ENCODE measurements around the gene RPS17.

The RPS17 gene

GRCh38 chr15:82540055-82540983, at the start of gene RPS17:
Gene RPS17 (minus strand): TSS chr15:82540457. CDS start chr15:82540428, 29 bp downstream.
- Mint-ChIP-seq H3K27me3 (peaks cover 3 to 11% of the 10 kb centered on the region in 2 donors), H3K4me3 (peak within 1 kb of the TSS; percentile 97 to 98), H3K36me3 (peaks cover 42 to 66% of the 10 kb centered on the region in 2 donors), H3K9me3 (no peaks in the 10 kb centered on the region), H3K4me1 (peaks cover 23 to 37% of the 10 kb centered on the region in 2 donors), H3K27ac (peak within 1 kb of the TSS; percentile 98)
- DNase-seq, result peak; percentile 97
- peak; percentile 94 to 97 for ATAC-seq (replicated peaks)

- ATAC-seq (replicated peaks), result no peak
- H3K27me3 Mint-ChIP-seq, result peaks cover 22 to 33% of the 10 kb centered on the region in 2 donors
- no peaks in the 10 kb centered on the region for H3K9me3 Mint-ChIP-seq
These were observed 47.5 kb upstream of the RPS17 start for GRCh38 chr15:82587805-82588204.

GRCh38 chr15:82585072-82585471, 44.8 kb upstream of the RPS17 start:
- H3K27me3 Mint-ChIP-seq, result peaks cover 23 to 35% of the 10 kb centered on the region in 2 donors
- DNase-seq (no peak), ATAC-seq (replicated peaks) (no peak)
- no peaks in the 10 kb centered on the region for H3K36me3 Mint-ChIP-seq
- H3K4me3 Mint-ChIP-seq, result no peak overlapping the region
- H3K27ac Mint-ChIP-seq, result no peak overlapping the region
- H3K9me3 Mint-ChIP-seq, result no peaks in the 10 kb centered on the region
- H3K4me1 Mint-ChIP-seq, result no peaks in the 10 kb centered on the region

More at GRCh38 chr15:82587805-82588204, 47.5 kb upstream of the RPS17 start:
- no peak overlapping the region for H3K4me3 Mint-ChIP-seq
- H3K36me3 Mint-ChIP-seq, result no peaks in the 10 kb centered on the region
- no peak for DNase-seq
- no peaks in the 10 kb centered on the region for H3K4me1 Mint-ChIP-seq
- H3K27ac Mint-ChIP-seq, result no peak overlapping the region

- Mint-ChIP-seq H3K9me3 (no peaks in the 10 kb centered on the region), H3K27ac (no peak overlapping the region), H3K4me3 (no peak overlapping the region), H3K4me1 (no peaks in the 10 kb centered on the region), H3K27me3 (peaks cover 19 to 32% of the 10 kb centered on the region in 2 donors), H3K36me3 (no peaks in the 10 kb centered on the region)
- no peak for DNase-seq
- no peak for ATAC-seq (replicated peaks)
These were observed 40.5 kb upstream of the RPS17 start for GRCh38 chr15:82580713-82581112.

- Mint-ChIP-seq H3K27ac (no peak overlapping the region), H3K9me3 (no peaks in the 10 kb centered on the region), H3K4me3 (no peak overlapping the region), H3K36me3 (no peaks in the 10 kb centered on the region), H3K4me1 (peaks cover 0 to 6% of the 10 kb centered on the region in 2 donors), H3K27me3 (peaks cover 34 to 42% of the 10 kb centered on the region in 2 donors)
- no peak for ATAC-seq (replicated peaks)
- DNase-seq, result no peak
These were observed 35.1 kb upstream of the RPS17 start for GRCh38 chr15:82575335-82575734.

- DNase-seq (no peak), ATAC-seq (replicated peaks) (no peak)
- H3K4me1 Mint-ChIP-seq, result peaks cover 0 to 6% of the 10 kb centered on the region in 2 donors
- no peak overlapping the region for H3K27ac Mint-ChIP-seq
- H3K4me3 Mint-ChIP-seq, result no peak overlapping the region
- no peaks in the 10 kb centered on the region for H3K36me3 Mint-ChIP-seq
- H3K9me3 Mint-ChIP-seq, result no peaks in the 10 kb centered on the region
- H3K27me3 Mint-ChIP-seq, result peaks cover 34 to 41% of the 10 kb centered on the region in 2 donors
These were observed 32.7 kb upstream of the RPS17 start for GRCh38 chr15:82572986-82573385.

GRCh38 chr15:82572311-82572710, 32.1 kb upstream of the RPS17 start:
- Mint-ChIP-seq H3K4me3 (no peak overlapping the region), H3K9me3 (no peaks in the 10 kb centered on the region), H3K27me3 (peaks cover 34 to 48% of the 10 kb centered on the region in 2 donors), H3K4me1 (peaks cover 0 to 6% of the 10 kb centered on the region in 2 donors), H3K36me3 (no peaks in the 10 kb centered on the region), H3K27ac (no peak overlapping the region)
- ATAC-seq (replicated peaks) (no peak), DNase-seq (no peak)

GRCh38 chr15:82571722-82572222, 31.5 kb upstream of the RPS17 start:
- peak overlapping the region in 1 of 2 donors; percentile 29 for H3K4me3 Mint-ChIP-seq
- ATAC-seq (replicated peaks) (peak; percentile 27), DNase-seq (no peak)
- no peak overlapping the region for H3K27ac Mint-ChIP-seq
- H3K4me1 Mint-ChIP-seq, result peaks cover 0 to 6% of the 10 kb centered on the region in 2 donors
- no peaks in the 10 kb centered on the region for H3K36me3 Mint-ChIP-seq
- H3K27me3 Mint-ChIP-seq, result peaks cover 38 to 53% of the 10 kb centered on the region in 2 donors
- no peaks in the 10 kb centered on the region for H3K9me3 Mint-ChIP-seq

GRCh38 chr15:82570721-82571508, 30.7 kb upstream of the RPS17 start:
- ATAC-seq (replicated peaks), result no peak
- no peak overlapping the region for H3K4me3 Mint-ChIP-seq
- no peak for DNase-seq
- H3K27me3 Mint-ChIP-seq, result peaks cover 45 to 60% of the 10 kb centered on the region in 2 donors
- no peaks in the 10 kb centered on the region for H3K9me3 Mint-ChIP-seq
- no peak overlapping the region for H3K27ac Mint-ChIP-seq
- no peaks in the 10 kb centered on the region for H3K36me3 Mint-ChIP-seq
- H3K4me1 Mint-ChIP-seq, result peaks cover 0 to 6% of the 10 kb centered on the region in 2 donors

- DNase-seq, result no peak
- Mint-ChIP-seq H3K27me3 (peaks cover 55 to 71% of the 10 kb centered on the region in 2 donors), H3K27ac (no peak overlapping the region), H3K4me1 (peaks cover 0 to 6% of the 10 kb centered on the region in 2 donors), H3K9me3 (no peaks in the 10 kb centered on the region), H3K36me3 (no peaks in the 10 kb centered on the region), H3K4me3 (no peak overlapping the region)
- no peak for ATAC-seq (replicated peaks)
These were observed 29.6 kb upstream of the RPS17 start for GRCh38 chr15:82569834-82570233.

- ATAC-seq (replicated peaks), result no peak
- no peak for DNase-seq
- Mint-ChIP-seq H3K4me3 (no peak overlapping the region), H3K9me3 (no peaks in the 10 kb centered on the region), H3K36me3 (no peaks in the 10 kb centered on the region), H3K27ac (no peak overlapping the region), H3K27me3 (peaks cover 53 to 74% of the 10 kb centered on the region in 2 donors), H3K4me1 (peaks cover 0 to 6% of the 10 kb centered on the region in 2 donors)
These were observed 28.7 kb upstream of the RPS17 start for GRCh38 chr15:82568986-82569385.

GRCh38 chr15:82567661-82568060, 27.4 kb upstream of the RPS17 start:
- no peaks in the 10 kb centered on the region for H3K36me3 Mint-ChIP-seq
- DNase-seq (no peak), ATAC-seq (replicated peaks) (no peak)
- H3K4me1 Mint-ChIP-seq, result peaks cover 0 to 6% of the 10 kb centered on the region in 2 donors
- no peak overlapping the region for H3K4me3 Mint-ChIP-seq
- H3K9me3 Mint-ChIP-seq, result no peaks in the 10 kb centered on the region
- H3K27me3 Mint-ChIP-seq, result peaks cover 41 to 61% of the 10 kb centered on the region in 2 donors
- no peak overlapping the region for H3K27ac Mint-ChIP-seq

- no peak for ATAC-seq (replicated peaks)
- Mint-ChIP-seq H3K36me3 (no peaks in the 10 kb centered on the region), H3K4me3 (no peak overlapping the region), H3K27me3 (peaks cover 31 to 52% of the 10 kb centered on the region in 2 donors), H3K4me1 (peaks cover 0 to 3% of the 10 kb centered on the region in 2 donors), H3K9me3 (no peaks in the 10 kb centered on the region), H3K27ac (no peak overlapping the region)
- no peak for DNase-seq
These were observed 26.4 kb upstream of the RPS17 start for GRCh38 chr15:82566690-82567089.

- no peaks in the 10 kb centered on the region for H3K36me3 Mint-ChIP-seq
- peaks cover 4 to 15% of the 10 kb centered on the region in 2 donors for H3K27me3 Mint-ChIP-seq
- DNase-seq (no peak), ATAC-seq (replicated peaks) (no peak)
- H3K27ac Mint-ChIP-seq, result no peak overlapping the region
- H3K4me1 Mint-ChIP-seq, result no peaks in the 10 kb centered on the region
- no peaks in the 10 kb centered on the region for H3K9me3 Mint-ChIP-seq
- H3K4me3 Mint-ChIP-seq, result no peak overlapping the region
These were observed 18.2 kb upstream of the RPS17 start for GRCh38 chr15:82558502-82558901.

All from stimulated activated naive B cell treated with anti-CD40 and anti-IgM and Interleukin-4, amounts not matched to agents 10 μg/mL and 1 μg/mL and 100 μg/mL, for 72 hours (primary cell).